Activated naive CD4-positive, alpha-beta T cell treated with anti-CD3 and anti-CD28 coated beads, Interleukin-2, amount 10 ng/mL, durations not matched to agents 5 hours and 36 hours (primary cell): ENCODE measurements around the gene PCDHB16. TPM values are rescaled to one million over a fixed set of nuclear protein-coding genes. Genes with fewer than 3 reads are reported as not detected.

Experiments used
- total RNA-seq, 2 experiments: library from RNA; stranded (reverse); gene quantifications; one replicate each; pipeline ENCODE4 v1.2.3, GENCODE V29; 2021

PCDHB16 gene
- not detected for total RNA-seq

DNA sequence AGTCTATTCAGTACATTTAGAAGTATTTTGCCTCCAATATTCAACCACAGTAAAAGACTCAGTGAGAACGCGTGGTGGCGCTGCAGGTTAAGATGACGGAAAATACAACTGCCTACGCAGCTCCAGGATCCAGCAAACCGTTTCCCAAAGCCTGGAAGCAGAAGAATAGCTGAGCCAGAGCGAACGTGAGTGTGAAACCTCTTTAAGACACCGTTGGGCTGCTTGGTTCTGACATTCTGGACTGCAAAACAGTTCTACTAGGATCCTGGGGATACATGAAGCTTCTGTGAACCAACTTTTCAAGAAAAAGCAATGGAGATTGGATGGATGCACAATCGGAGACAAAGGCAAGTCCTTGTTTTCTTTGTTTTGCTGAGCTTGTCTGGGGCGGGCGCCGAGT is at the start of gene PCDHB16:
PCDHB16 (plus strand) TSS at position 140 of the 400 bp plus-strand sequence; CDS start at position 313, 173 bp downstream.

DNA sequence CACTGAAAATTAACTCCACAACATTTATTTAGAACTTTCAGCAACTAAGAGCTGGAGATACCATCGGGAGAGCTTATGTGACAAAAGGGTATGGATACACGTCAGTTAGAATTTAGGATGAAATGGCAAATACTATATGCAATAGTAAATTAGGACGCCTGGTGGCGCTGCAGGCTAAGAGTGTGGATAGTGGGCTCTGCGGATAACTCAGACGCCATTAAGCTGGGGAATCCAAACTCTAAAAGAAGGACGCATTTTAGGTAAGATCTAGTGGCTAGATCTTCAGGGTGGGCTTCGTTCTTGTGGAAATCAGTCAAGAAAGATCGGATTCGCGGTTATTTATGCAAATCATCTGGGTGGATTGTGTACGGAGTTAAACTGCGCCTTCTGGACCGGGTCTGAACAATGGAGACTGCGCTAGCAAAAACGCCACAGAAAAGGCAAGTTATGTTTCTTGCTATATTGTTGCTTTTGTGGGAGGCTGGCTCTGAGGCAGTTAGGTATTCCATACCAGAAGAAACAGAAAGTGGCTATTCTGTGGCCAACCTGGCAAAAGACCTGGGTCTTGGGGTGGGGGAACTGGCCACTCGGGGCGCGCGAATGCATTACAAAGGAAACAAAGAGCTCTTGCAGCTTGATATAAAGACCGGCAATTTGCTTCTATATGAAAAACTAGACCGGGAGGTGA is 47.0 kb upstream of the PCDHB16 start, which contains the start of gene PCDHB5:
PCDHB5 (plus strand) TSS at position 177 of the 688 bp plus-strand sequence; CDS start at position 406, 229 bp downstream.

DNA sequence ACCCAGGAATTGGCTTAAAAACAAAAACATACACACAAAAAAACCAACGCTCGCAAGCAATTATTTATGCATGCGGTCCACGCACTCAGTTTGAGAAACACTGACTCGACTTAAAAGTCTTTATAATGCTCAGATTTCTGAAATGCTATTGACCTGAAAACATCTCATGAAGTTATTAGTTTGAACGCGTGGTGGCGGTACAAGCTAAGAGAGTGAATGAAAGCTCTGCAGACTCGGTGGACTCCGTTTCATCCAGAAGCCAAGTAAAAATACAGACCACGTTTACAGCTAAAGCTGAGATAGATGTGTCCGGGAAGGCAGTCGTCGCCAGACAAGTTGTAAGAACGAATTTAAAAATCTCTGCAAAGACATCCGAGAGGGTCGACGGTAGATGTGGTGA is 32.4 kb upstream of the PCDHB16 start, which contains the start of gene PCDHB6:
PCDHB6 (plus strand) TSS at position 246 of the 400 bp plus-strand sequence. CDS start 201 bp downstream, outside the sequence.

DNA sequence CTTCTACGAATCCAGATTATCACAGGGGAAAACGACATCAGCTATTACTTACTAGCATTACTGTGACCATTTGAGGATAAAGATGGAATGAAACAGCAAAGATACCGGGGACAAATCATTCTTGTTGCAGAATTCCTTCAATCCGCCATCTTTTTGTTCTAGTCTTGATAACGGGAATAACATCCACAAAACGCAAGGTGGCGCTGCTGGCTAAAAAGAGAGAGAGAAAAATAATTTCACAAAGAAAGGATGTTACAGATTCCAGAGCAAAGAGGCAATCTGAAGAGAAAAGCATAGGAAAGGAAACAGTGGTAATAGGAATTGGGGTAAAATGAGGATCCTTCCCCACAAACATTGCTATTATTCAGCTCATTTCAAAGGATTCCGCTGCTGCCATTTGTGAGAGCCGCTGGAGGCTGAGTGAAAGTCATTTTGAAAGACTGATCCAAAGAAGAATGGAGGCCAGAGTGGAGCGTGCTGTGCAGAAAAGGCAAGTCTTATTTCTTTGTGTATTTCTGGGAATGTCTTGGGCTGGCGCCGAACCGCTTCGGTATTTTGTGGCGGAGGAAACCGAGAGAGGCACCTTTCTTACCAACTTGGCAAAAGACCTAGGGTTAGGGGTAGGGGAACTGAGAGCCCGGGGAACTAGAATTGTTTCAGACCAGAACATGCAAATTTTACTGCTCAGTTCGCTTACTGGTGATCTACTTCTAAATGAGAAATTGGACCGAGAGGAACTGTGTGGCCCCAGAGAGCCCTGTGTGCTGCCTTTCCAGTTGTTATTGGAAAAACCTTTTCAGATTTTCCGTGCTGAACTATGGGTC is 9.6 kb upstream of the PCDHB16 start, which contains the start of gene PCDHB7:
PCDHB7 (plus strand) TSS at position 264 of the 824 bp plus-strand sequence; CDS start at position 456, 192 bp downstream.

GRCh38 chr5:141177577-141178191 is 4.5 kb upstream of the PCDHB16 start, which contains the start of gene PCDHB8:
Gene PCDHB8 (plus strand): TSS chr5:141177790. CDS start chr5:141178035, 245 bp downstream.

GRCh38 chr5:141186897-141187512 is 4.8 kb downstream of the PCDHB16 start, which contains the start of gene PCDHB9:
Gene PCDHB9 (plus strand): TSS chr5:141187161. CDS start chr5:141187319, 158 bp downstream.

DNA sequence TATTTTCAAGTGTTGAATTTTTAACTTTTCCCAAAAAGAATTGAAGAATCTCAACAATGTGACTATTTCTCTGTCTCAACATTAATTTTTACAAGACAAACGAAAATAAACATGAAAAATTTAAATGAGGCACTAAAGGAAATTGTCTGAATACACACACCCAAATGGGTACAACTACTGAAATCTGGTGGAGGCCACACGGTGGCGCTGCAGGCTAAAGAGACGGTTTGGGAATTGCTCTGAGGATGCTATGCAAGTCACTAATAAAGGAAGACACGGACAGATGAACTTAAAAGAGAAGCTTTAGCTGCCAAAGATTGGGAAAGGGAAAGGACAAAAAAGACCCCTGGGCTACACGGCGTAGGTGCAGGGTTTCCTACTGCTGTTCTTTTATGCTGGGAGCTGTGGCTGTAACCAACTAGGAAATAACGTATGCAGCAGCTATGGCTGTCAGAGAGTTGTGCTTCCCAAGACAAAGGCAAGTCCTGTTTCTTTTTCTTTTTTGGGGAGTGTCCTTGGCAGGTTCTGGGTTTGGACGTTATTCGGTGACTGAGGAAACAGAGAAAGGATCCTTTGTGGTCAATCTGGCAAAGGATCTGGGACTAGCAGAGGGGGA is 10.0 kb downstream of the PCDHB16 start, which contains the start of gene PCDHB10:
PCDHB10 (plus strand) TSS at position 244 of the 616 bp plus-strand sequence; CDS start at position 444, 200 bp downstream.

DNA sequence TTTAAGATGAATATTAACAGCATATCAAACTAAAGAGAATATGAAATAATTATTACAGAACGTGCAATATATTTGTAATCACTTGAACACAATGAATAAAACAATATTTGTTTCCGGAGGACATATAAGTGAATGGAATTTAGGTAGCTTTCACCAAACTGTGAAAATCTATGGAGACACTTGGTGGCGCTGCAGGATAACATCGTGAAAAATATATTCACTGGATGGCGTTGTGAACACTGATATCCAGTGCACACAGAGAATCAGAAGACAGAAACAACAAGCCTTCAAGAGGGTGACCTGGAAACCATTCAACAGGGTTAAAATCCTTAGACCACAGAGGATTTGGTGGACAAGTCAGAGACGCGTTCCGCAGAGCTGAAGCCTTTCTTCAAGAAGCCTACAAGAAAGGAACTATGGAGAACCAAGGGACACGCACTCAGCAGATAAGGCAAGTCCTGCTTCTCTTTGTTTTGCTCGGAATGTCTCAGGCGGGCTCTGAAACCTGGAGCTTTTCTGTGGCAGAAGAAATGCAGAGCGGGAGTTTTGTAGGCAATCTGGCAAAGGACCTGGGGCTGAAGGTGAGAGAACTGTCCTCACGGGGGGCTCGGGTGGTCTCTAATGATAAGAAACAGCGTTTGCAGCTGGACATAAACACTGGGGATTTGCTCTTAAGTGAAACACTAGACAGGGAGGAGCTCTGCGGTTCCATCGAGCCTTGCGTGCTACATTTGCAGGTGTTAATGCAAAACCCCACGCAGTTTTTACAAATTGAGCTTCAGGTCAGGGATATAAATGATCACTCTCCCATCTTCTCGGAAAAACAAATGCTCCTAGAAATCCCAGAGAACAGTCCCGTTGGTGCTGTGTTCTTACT is 17.4 kb downstream of the PCDHB16 start, which contains the start of gene PCDHB11:
PCDHB11 (plus strand) TSS at position 269 of the 877 bp plus-strand sequence; CDS start at position 417, 148 bp downstream.

DNA sequence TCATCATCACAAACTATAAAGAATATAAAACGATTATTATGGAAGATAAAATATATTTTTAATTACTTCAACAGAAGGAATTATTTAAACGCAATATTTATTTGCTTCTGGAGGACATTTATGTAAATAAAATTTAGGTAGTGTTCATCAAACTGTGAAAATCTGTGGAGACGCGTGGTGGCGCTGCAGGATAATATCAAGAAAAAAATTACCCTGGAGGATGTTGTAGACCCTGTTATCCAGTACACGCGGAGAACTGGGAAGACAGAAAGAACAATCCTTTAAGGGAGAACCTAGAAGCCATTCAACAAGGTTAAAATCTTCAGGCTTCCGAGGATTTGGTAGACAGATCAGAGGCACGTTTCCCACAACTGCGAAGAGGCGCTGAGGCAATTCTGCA is 26.3 kb downstream of the PCDHB16 start, which contains the start of gene PCDHB12:
PCDHB12 (plus strand) TSS at position 242 of the 400 bp plus-strand sequence. CDS start 189 bp downstream, outside the sequence.

DNA sequence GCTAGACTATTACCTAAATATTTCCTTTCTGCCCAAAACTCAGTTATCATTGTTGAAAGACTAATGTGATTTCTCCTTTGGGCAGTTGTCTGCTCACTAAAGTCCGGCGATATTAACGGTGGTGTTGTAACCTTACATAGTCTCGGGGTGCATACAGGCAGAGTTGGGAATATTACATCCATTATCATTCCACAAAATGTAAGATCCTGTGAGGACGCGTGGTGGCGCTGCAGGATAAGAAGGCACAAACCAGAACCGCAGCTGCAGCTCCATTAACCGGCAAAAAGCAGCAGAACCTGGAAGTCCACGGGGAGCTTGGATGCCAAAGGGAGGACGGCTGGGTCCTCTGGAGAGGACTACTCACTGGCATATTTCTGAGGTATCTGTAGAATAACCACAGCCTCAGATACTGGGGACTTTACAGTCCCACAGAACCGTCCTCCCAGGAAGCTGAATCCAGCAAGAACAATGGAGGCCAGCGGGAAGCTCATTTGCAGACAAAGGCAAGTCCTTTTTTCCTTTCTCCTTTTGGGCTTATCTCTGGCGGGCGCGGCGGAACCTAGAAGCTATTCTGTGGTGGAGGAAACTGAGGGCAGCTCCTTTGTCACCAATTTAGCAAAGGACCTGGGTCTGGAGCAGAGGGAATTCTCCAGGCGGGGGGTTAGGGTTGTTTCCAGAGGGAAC is 31.6 kb downstream of the PCDHB16 start, which contains the start of gene PCDHB13:
PCDHB13 (plus strand) TSS at position 264 of the 684 bp plus-strand sequence; CDS start at position 469, 205 bp downstream.

GRCh38 chr5:141223112-141223783 is 41.1 kb downstream of the PCDHB16 start, which contains the start of gene PCDHB14:
Gene PCDHB14 (plus strand): TSS chr5:141223343. CDS start chr5:141223506, 163 bp downstream.

Other genes with a start within 250 kb of the PCDHB16 start
- not detected for gene PCDHAC2, start 215.9 kb upstream of the PCDHB16 start, total RNA-seq
- not detected for gene PCDHB1, start 131.0 kb upstream of the PCDHB16 start, total RNA-seq
- gene PCDHB2, start 87.8 kb upstream of the PCDHB16 start, total RNA-seq, result under 1 TPM; 0.05 to 0.17 TPM
- not detected for gene PCDHB3, start 81.9 kb upstream of the PCDHB16 start, total RNA-seq
- not detected for gene PCDHB4, start 60.6 kb upstream of the PCDHB16 start, total RNA-seq
- not detected for gene PCDHB5, start 47.2 kb upstream of the PCDHB16 start, total RNA-seq
- not detected for gene PCDHB6, start 32.3 kb upstream of the PCDHB16 start, total RNA-seq
- not detected for gene PCDHB7, start 9.7 kb upstream of the PCDHB16 start, total RNA-seq
- not detected for gene PCDHB8, start 4.6 kb upstream of the PCDHB16 start, total RNA-seq
- not detected for gene PCDHB9, start 4.8 kb downstream of the PCDHB16 start, total RNA-seq
- gene PCDHB10, start 10.0 kb downstream of the PCDHB16 start, total RNA-seq, result not detected
- not detected for gene PCDHB11, start 17.2 kb downstream of the PCDHB16 start, total RNA-seq
- not detected for gene PCDHB12, start 26.3 kb downstream of the PCDHB16 start, total RNA-seq
- gene PCDHB13, start 31.5 kb downstream of the PCDHB16 start, total RNA-seq, result not detected
- not detected for gene PCDHB14, start 41.0 kb downstream of the PCDHB16 start, total RNA-seq
- not detected for gene PCDHB15, start 63.0 kb downstream of the PCDHB16 start, total RNA-seq
- 1 to 10 TPM in 1 of 2 experiments, under 1 TPM in 1; 0.45 to 1.1 TPM for gene SLC25A2, start 121.7 kb downstream of the PCDHB16 start, total RNA-seq
- 10 to 100 TPM; 73.2 to 73.7 TPM for gene TAF7, start 138.4 kb downstream of the PCDHB16 start, total RNA-seq
- gene PCDHGA1, start 148.1 kb downstream of the PCDHB16 start, total RNA-seq, result not detected
- not detected for gene PCDHGA2, start 156.4 kb downstream of the PCDHB16 start, total RNA-seq
- gene PCDHGA3, start 161.4 kb downstream of the PCDHB16 start, total RNA-seq, result not detected
- not detected for gene PCDHGB1, start 167.7 kb downstream of the PCDHB16 start, total RNA-seq
- under 1 TPM; 0.10 to 0.14 TPM for gene PCDHGA4, start 172.6 kb downstream of the PCDHB16 start, total RNA-seq
- gene PCDHGB2, start 177.6 kb downstream of the PCDHB16 start, total RNA-seq, result under 1 TPM in 1 of 2 experiments, not detected in 1; 0.12 TPM
- not detected for gene PCDHGA5, start 181.8 kb downstream of the PCDHB16 start, total RNA-seq
- under 1 TPM; 0.10 to 0.14 TPM for gene PCDHGB3, start 187.9 kb downstream of the PCDHB16 start, total RNA-seq
- gene PCDHGA6, start 191.5 kb downstream of the PCDHB16 start, total RNA-seq, result under 1 TPM; 0.10 to 0.12 TPM
- not detected for gene PCDHGA7, start 200.4 kb downstream of the PCDHB16 start, total RNA-seq
- gene PCDHGB4, start 205.3 kb downstream of the PCDHB16 start, total RNA-seq, result not detected
- under 1 TPM in 1 of 2 experiments, not detected in 1; 0.05 TPM for gene PCDHGA8, start 210.2 kb downstream of the PCDHB16 start, total RNA-seq
- under 1 TPM in 1 of 2 experiments, not detected in 1; 0.08 TPM for gene PCDHGB5, start 215.6 kb downstream of the PCDHB16 start, total RNA-seq
- under 1 TPM in 1 of 2 experiments, not detected in 1; 0.08 TPM for gene PCDHGA9, start 220.4 kb downstream of the PCDHB16 start, total RNA-seq
- under 1 TPM in 1 of 2 experiments, not detected in 1; 0.05 TPM for gene PCDHGB6, start 225.6 kb downstream of the PCDHB16 start, total RNA-seq
- under 1 TPM; 0.05 TPM for gene PCDHGA10, start 230.6 kb downstream of the PCDHB16 start, total RNA-seq
- under 1 TPM in 1 of 2 experiments, not detected in 1; 0.08 TPM for gene PCDHGB7, start 235.3 kb downstream of the PCDHB16 start, total RNA-seq
- gene PCDHGA11, start 238.7 kb downstream of the PCDHB16 start, total RNA-seq, result under 1 TPM in 1 of 2 experiments, not detected in 1; 0.05 TPM
- gene PCDHGA12, start 248.1 kb downstream of the PCDHB16 start, total RNA-seq, result not detected